KMS-11 (cell line): ENCODE data around the gene TAF10.

ENCODE experiments used
- H2AFZ ChIP-seq: fragments of 200-600 bp; sonication (generic); 2 replicates; pipeline ENCODE4 v1.6.1; 2016; ENCODE audit warnings: antibody characterized with exemption, mixed run types, low read depth
- H3K27ac ChIP-seq: fragments of 200-600 bp; sonication (generic); 2 replicates; pipeline ENCODE4 v1.6.1; 2016; ENCODE audit warnings: mild to moderate bottlenecking, mixed run types
- H3K27me3 ChIP-seq: fragments of 200-600 bp; sonication (generic); 2 replicates; pipeline ENCODE4 v1.6.1; 2017; ENCODE audit warnings: mild to moderate bottlenecking, low read depth, mixed run types, moderate library complexity; ENCODE audit not compliant: insufficient read depth
- H3K36me3 ChIP-seq: fragments of 200-600 bp; sonication (generic); 2 replicates; pipeline ENCODE4 v1.6.1; 2017; ENCODE audit warnings: mild to moderate bottlenecking, mixed run types; ENCODE audit not compliant: insufficient read depth
- H3K4me1 ChIP-seq: fragments of 200-600 bp; sonication (generic); 2 replicates; pipeline ENCODE4 v1.6.1; 2016; ENCODE audit warnings: mild to moderate bottlenecking, low read depth, mixed run types; ENCODE audit not compliant: poor library complexity, severe bottlenecking
- H3K4me2 ChIP-seq: fragments of 200-600 bp; sonication (generic); 2 replicates; pipeline ENCODE4 v1.7.0; 2016; ENCODE audit warnings: mild to moderate bottlenecking, mixed run types
- H3K4me3 ChIP-seq: fragments of 200-600 bp; sonication (generic); IDR thresholded peaks from 2 replicates; pipeline ENCODE4 v1.6.1; 2017; ENCODE audit warnings: low read depth, low read length, mixed read lengths; ENCODE audit not compliant: insufficient read depth
- H3K79me2 ChIP-seq: fragments of 200-600 bp; sonication (generic); 2 replicates; pipeline ENCODE4 v1.6.1; 2016; ENCODE audit warnings: low read depth, mixed run types; ENCODE audit not compliant: insufficient read depth
- H3K9ac ChIP-seq: fragments of 200-600 bp; sonication (generic); 2 replicates; pipeline ENCODE4 v1.6.1; 2016; ENCODE audit warnings: mild to moderate bottlenecking, mixed run types
- H4K20me1 ChIP-seq: fragments of 200-600 bp; sonication (generic); 2 replicates; pipeline ENCODE4 v1.6.1; 2016; ENCODE audit warnings: mild to moderate bottlenecking, mixed run types; ENCODE audit not compliant: insufficient read depth
- TF ChIP-seq, protein P1 (sequence below): fragments of 200-600 bp; sonication (generic); conservative IDR thresholded peaks from 2 replicates; pipeline ENCODE4 v1.6.1; 2017; ENCODE audit warnings: low read depth, mild to moderate bottlenecking, antibody characterized with exemption, low read length, moderate library complexity, mixed read lengths

Gene TAF10

DNA sequence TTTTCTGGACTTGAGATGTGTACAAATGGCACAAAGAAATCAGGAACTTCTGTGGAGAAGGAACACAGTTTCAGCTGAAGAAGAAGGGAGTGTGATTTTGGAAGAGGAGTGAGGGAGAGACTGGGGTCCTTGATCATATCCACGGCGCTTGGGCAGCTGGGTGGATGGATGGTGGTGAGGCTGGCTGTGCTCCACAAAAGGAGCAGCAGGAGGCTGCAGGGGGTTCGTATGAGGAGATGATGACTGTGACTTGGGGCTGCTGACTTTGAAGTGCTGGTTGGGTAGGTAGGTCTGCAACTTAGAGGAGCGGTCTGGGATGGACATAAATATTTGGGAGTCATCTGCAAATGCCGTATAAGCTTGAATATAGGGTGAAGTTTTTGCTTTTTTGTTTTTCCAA is 44.9 kb upstream of the TAF10 start:
- no peak overlapping the region for H2AFZ ChIP-seq
- TF ChIP-seq, protein P1, sequence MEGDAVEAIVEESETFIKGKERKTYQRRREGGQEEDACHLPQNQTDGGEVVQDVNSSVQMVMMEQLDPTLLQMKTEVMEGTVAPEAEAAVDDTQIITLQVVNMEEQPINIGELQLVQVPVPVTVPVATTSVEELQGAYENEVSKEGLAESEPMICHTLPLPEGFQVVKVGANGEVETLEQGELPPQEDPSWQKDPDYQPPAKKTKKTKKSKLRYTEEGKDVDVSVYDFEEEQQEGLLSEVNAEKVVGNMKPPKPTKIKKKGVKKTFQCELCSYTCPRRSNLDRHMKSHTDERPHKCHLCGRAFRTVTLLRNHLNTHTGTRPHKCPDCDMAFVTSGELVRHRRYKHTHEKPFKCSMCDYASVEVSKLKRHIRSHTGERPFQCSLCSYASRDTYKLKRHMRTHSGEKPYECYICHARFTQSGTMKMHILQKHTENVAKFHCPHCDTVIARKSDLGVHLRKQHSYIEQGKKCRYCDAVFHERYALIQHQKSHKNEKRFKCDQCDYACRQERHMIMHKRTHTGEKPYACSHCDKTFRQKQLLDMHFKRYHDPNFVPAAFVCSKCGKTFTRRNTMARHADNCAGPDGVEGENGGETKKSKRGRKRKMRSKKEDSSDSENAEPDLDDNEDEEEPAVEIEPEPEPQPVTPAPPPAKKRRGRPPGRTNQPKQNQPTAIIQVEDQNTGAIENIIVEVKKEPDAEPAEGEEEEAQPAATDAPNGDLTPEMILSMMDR: no peak
- H3K9ac ChIP-seq: no peak overlapping the region
- no peaks in the 10 kb centered on the region for H3K4me1 ChIP-seq
- H3K36me3 ChIP-seq: no peaks in the 10 kb centered on the region
- no peaks in the 10 kb centered on the region for H3K79me2 ChIP-seq
- no peak overlapping the region for H3K4me2 ChIP-seq
- no peak overlapping the region for H3K27ac ChIP-seq
- H3K27me3 ChIP-seq: no peaks in the 10 kb centered on the region
- H4K20me1 ChIP-seq: no peaks in the 10 kb centered on the region
- no peak overlapping the region for H3K4me3 ChIP-seq

DNA sequence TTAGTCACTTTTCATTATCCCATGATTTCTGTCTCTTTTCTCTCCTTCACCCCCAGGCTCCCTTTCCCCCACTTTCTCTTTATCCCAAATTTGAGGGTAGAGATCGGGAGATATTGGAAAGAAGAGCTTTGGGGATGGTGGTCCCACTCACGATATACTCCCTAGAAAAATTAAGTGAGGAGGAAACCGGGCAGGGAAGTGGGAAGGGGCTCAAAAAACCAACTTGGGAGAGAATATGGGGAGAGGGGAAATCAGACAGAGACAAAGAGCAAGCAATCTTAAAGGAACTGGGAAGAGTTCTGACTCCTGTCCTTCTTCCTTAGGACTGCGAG is 44.5 kb upstream of the TAF10 start:
- Histone ChIP-seq H3K4me3 (no peak overlapping the region), H4K20me1 (no peaks in the 10 kb centered on the region), H3K27me3 (no peaks in the 10 kb centered on the region), H3K36me3 (no peaks in the 10 kb centered on the region), H3K4me1 (no peaks in the 10 kb centered on the region), H3K27ac (no peak overlapping the region), H3K9ac (no peak overlapping the region), H3K79me2 (no peaks in the 10 kb centered on the region), H2AFZ (no peak overlapping the region), H3K4me2 (no peak overlapping the region)
- TF ChIP-seq, protein P1: no peak

DNA sequence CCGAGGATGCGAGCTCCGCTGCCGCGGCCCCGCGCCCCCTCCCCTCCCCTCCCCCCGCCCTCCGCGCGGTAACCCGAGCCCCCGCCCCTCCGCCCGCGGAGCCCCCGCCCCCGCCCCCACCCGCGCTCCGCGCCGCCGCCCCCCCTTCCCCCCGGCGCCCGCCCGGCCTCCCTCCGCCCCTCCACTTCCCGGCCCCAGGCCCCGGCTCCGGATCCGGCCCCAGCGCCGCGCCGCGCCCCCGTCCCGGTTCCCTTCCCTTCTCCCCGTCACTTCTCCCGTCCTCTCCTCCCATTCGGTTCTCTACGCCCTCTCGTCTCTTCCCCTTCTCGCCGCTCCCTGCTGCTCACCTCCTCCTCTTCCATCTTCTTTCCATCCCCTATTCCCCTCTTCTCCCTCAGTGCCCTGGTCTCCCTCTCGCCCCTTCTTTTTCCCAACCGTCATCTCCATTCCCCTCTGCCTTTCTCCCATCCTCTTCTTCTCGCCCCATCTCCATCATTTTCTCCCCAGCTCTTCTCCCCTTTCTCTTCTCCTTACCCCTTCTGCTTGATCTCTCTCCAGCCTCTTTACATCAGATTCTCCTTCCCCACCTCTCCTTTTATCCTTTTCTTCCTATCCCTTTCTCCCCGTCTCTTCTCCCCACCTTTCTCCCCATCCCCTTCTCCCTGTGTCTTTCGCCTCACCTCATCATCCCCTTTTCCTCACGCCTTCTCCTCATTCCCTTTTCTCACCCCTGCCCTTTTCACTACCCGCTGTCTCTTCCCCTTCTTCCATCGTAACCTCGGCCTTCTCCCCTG is 44.0 kb upstream of the TAF10 start, which contains the start of gene DCHS1:
Gene DCHS1, minus strand, starts transcription at position 20 of the 794 bp plus-strand sequence. CDS start 14,196 bp downstream, outside the sequence.
- H3K36me3 ChIP-seq: no peaks in the 10 kb centered on the region
- TF ChIP-seq, protein P1: no peak
- no peaks in the 10 kb centered on the region for H3K4me1 ChIP-seq
- H3K79me2 ChIP-seq: no peaks in the 10 kb centered on the region
- no peak within 1 kb of the TSS for H3K9ac ChIP-seq
- H3K27ac ChIP-seq: no peak within 1 kb of the TSS
- H3K4me2 ChIP-seq: no peak within 1 kb of the TSS
- no peak within 1 kb of the TSS for H2AFZ ChIP-seq
- no peaks in the 10 kb centered on the region for H3K27me3 ChIP-seq
- no peak within 1 kb of the TSS for H3K4me3 ChIP-seq
- H4K20me1 ChIP-seq: no peaks in the 10 kb centered on the region

DNA sequence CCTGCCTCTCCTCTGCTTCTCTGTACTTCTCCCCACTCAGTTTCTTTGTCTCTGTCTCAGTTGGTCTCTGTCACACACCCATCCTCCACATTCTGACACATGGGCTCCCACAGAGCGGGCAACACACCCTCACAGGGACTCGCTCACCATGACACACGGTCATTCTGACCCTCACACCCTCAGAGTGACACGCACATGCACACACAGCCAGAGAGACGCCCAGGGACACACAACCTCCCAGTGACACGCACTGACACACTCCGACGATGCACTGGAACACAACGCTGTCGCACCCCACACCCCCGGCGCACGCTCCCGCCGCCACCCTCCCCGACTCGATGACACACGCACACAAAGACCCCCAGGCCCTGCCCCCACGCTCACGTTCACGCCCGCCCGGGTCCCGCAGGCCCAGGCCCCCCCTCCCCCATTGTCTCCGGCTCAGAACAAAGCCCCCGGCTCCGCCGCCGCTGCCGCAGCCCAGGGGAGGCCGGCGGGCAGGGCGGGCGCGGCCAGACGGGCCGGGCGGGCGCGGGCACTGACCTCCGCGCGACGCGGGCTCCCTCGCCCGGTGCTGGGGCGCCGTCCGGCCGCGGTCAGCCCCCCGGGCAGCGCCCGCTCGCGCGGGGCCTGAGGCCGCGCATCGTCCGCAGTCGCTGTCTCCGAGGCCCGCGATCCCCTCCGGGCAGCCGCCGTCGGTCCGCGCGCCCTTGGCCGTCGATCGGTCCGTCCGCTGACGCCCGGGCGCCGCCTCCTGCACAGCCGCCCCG is 43.2 kb upstream of the TAF10 start:
- H3K27me3 ChIP-seq: no peaks in the 10 kb centered on the region
- H3K27ac ChIP-seq: no peak overlapping the region
- H4K20me1 ChIP-seq: no peaks in the 10 kb centered on the region

More for the DNA sequence above, 43.2 kb upstream of the TAF10 start:
- H3K79me2 ChIP-seq: no peaks in the 10 kb centered on the region
- TF ChIP-seq, protein P1: no peak
- no peaks in the 10 kb centered on the region for H3K4me1 ChIP-seq
- no peak overlapping the region for H3K9ac ChIP-seq
- no peak overlapping the region for H3K4me3 ChIP-seq
- no peak overlapping the region for H3K4me2 ChIP-seq
- H2AFZ ChIP-seq: no peak overlapping the region
- H3K36me3 ChIP-seq: no peaks in the 10 kb centered on the region
